ENCODE measurements around the gene UCP2.

Gene UCP2

GRCh38 chr11:73929388-73929787 is 53.3 kb downstream of the UCP2 start:
- Histone ChIP-seq H4K20me1 (ENCODE audit: control insufficient read depth, insufficient read depth, low read depth, low read length) (no peaks in the 10 kb centered on the region), H3K9me2 (replicated peaks; ENCODE audit: control insufficient read depth, low read length) (no peaks in the 10 kb centered on the region), H3K4me2 (ENCODE audit: low read length) (no peak overlapping the region), H3K27me3 (ENCODE audit: control insufficient read depth, low read length) (no peaks in the 10 kb centered on the region), H3K79me2 (ENCODE audit: control insufficient read depth, low read length) (no peaks in the 10 kb centered on the region), H3K9me3 (ENCODE audit: control insufficient read depth, insufficient read depth, low read length) (no peaks in the 10 kb centered on the region), H3K36me3 (ENCODE audit: control insufficient read depth, low read length) (peaks cover 32% of the 10 kb centered on the region), H3K4me3 (ENCODE audit: low read length) (no peak overlapping the region), H3K4me1 (ENCODE audit: control insufficient read depth, low read length) (no peaks in the 10 kb centered on the region), H3K27ac (ENCODE audit: low read depth, low read length) (no peak overlapping the region), H3F3A (ENCODE audit: control insufficient read depth, insufficient read depth) (0 out of 2 replicates have a peak, but pooled peaks cover 4% of the 10 kb centered on the region)
- no peak for TF ChIP-seq CTCF (IDR thresholded peaks at IDR 0.05; ENCODE audit: low read depth, low read length, poor library complexity, severe bottlenecking)
- no peak for TF ChIP-seq EZH2phosphoT487 (IDR thresholded peaks at IDR 0.05; ENCODE audit: borderline replicate concordance, low read length)

Measured in DOHH2 (cell line).